22Rv1 (cell line): Measurements from ENCODE around the gene CCDC30.

ENCODE experiments used
- CTCF ChIP-seq: fragments of 450-650 bp; IDR thresholded peaks from 2 replicates; pipeline ENCODE4 v1.5.1; 2017; ENCODE audit warnings: mild to moderate bottlenecking
- ZFX ChIP-seq: fragments of 450-650 bp; IDR thresholded peaks from 2 replicates; pipeline ENCODE4 v1.6.1; 2017; ENCODE audit warnings: antibody characterized with exemption, borderline replicate concordance

- TF ChIP-seq CTCF (no peak), ZFX (no peak)
Measured at GRCh38 chr1:42430286-42431135, 32.6 kb upstream of the CCDC30 start.
